ENCODE data around the gene NXPE3.

GRCh38 chr3:101865751-101866509 is 86.9 kb downstream of the NXPE3 start:
- no peak for TF ChIP-seq CTCF (IDR thresholded peaks at IDR 0.05; ENCODE audit: poor library complexity, severe bottlenecking)
- no peak for TF ChIP-seq EP300 (conservative IDR thresholded peaks at IDR 0.05; ENCODE audit: poor library complexity, severe bottlenecking)
- TF ChIP-seq RAD21 (conservative IDR thresholded peaks at IDR 0.05), result no peak
- no peak for TF ChIP-seq EZH2 (IDR thresholded peaks at IDR 0.05; ENCODE audit: borderline replicate concordance, insufficient read depth, low read length, poor library complexity, severe bottlenecking)
- no peak for TF ChIP-seq TAF1 (IDR thresholded peaks at IDR 0.05; ENCODE audit: low read depth)
- TF ChIP-seq POLR2AphosphoS5 (IDR thresholded peaks at IDR 0.05), result no peak
